Activated effector memory CD4-positive, alpha-beta T cell treated with anti-CD3 and anti-CD28 coated beads, Interleukin-2, amount 50 U/mL, for 16 hours (primary cell): ENCODE data around the gene COLEC11.

ENCODE experiments used
- DNase-seq: peaks from one replicate; pipeline ENCODE4 v3.0.0-alpha.2; 2020

Gene COLEC11

GRCh38 chr2:3626118-3626811 is 31.4 kb downstream of the COLEC11 start:
- DNase-seq, result peak; percentile 2

DNA sequence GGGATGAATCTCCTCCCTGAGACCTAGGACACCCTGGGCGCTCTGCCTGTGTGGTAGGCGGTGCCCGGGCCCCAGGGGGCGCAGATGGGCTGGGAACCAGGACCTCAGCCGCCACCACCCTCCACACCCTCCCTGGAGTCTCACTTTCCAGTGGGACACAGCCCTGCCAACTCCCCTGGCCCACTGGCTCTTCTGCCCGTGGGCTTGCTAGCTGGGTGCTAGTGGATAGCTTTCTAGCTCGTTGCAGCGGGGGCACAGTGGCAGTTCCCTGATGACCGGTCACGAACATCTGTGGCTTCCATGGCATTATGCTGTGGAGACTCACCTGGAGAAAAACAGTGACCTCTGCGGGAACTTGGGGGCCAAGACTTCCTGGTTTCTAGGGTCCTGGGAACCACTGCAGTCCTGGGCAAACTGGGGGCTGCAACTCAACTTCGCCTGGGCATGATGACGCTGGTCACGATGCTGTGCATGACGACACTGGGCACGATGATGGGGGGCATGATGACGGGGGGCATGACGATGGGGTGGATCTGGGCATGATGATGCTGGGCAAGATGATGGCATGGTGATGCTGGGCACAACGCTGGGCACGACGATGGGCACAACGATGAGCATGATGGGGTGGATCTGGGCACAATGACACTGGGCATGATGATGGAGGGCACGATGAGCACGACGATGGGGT is 32.0 kb downstream of the COLEC11 start:
- DNase-seq, result peak; percentile 45

- peak; percentile 30 for DNase-seq
Observed at GRCh38 chr2:3627500-3628100, 32.7 kb downstream of the COLEC11 start.

DNA sequence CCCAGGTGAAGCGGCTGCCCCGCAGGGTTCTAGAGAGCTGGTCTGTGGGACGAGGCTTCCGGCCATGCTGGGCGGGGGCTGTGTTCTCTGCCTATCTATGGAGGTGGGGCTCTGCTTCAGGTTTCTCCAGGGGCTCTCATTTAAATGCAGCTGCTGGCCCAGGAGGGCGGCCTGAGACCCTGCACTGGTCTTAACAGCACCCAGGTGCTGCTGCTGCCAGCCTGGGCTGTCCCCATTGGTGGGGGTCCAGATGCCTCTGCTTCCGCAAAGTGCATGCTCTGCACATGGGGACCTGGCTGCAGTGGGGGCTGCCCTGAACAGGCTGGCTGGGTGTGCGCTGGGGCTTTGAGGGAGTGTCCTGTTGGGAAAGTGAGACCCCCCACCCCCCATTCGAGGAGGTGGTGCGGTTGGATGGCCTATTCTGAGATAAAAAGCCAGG is 33.3 kb downstream of the COLEC11 start:
- DNase-seq, result peak; percentile 47

DNA sequence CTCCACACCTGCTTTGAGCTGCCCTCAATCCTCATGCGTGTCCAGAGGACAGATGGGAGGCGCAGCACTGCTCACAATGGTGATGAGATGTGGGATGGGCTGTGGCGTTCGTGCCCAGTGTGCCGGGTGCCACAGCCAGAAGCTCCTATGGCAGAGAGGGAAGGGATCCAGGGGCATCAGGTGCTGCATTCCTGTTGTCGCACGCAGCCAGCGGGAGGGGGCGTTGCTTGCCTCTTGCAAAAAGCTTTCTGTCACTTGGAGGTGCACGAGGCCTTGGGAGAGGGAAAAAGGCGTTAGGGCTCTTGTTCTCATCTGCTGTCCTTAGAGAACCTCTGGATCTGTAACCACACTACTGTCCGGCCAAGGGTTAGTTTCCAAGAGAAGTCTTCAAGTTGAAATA is 33.9 kb downstream of the COLEC11 start:
- peak; percentile 60 for DNase-seq

DNA sequence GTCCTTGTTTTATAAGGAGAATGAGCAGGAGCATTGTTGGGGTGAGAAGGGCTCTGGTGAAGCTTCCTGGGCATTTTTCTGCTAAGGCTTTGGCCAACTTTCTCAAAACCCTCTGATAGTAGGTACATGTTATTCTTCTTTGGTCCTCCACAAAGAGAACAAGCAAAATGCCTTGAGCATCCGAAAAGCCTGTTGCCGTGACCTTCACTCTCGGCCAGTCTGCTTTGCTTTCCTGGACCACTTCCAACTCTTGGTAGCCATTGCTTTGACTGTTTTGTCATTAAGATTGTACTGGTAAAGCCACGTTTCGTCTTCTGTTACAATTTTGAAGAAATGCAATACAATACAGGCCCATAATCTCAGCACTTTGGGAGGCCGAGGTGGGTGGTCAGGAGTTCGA is 35.7 kb downstream of the COLEC11 start:
- no peak for DNase-seq

DNA sequence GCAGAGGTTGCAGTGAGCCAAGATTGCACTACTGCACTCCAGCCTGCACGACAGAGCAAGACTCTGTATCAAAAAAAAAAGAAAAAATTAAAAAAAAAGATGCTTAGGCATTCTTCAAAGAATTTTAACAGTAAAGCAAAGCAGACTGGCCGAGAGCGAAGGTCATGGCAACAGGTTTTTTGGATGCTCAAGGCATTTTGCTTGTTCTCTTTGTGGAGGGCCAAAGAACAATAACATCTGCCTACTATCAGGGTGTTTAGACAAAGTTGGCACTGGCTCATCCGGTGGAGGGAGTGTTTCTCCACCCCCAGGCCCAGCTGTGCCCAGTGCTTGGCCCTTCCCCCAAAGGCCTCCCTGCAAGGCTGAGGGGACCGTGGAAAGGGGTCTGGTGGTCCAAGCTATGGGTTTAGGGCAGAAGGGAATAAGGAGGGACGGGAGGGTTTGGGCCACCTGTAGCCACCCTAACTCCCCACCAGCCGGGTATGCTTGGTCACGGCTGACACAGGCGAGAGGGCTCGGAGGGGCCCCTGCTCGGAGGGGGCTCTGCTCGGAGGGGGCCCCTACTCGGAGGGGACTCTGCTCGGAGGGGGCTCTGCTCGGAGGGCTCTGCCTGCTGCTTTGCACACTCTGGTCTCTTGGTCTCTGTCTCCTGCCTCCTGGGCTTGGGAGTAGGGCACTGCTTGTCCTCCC is 36.4 kb downstream of the COLEC11 start:
- DNase-seq, result peak; percentile 57

GRCh38 chr2:3631851-3632659 is 37.1 kb downstream of the COLEC11 start:
- peak; percentile 42 for DNase-seq

- peak; percentile 47 for DNase-seq
Observed at GRCh38 chr2:3633089-3633981, 38.4 kb downstream of the COLEC11 start.

DNA sequence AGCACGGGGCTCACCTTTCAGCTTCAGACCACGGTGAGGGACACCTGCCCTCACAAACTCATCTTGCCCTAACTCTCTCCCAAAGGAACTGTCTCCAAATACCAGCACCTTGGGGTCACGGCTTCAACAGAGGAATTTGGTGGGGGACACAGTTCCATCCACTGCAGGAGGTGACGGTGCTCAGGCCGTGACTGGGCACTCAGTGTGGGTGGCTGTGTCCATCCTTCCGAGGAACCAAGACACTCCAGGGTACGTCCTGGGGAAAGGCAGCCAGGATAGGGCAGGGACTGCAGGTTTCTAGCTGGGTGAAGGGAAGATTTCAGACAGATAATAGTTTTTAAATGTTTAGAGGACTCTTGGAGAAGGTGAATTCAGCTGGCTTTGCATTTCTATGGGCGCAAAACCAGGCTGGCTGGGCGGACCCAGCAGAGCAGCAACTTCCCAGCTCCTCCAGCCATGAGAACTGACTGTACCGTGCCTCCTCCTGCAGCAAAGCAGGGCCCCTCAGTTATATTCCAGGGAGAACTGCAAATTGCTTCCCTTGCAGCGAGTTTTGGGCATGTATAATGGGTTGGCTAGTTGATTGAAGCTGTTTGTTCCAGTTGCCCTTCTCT is 39.2 kb downstream of the COLEC11 start:
- DNase-seq, result peak; percentile 14

DNA sequence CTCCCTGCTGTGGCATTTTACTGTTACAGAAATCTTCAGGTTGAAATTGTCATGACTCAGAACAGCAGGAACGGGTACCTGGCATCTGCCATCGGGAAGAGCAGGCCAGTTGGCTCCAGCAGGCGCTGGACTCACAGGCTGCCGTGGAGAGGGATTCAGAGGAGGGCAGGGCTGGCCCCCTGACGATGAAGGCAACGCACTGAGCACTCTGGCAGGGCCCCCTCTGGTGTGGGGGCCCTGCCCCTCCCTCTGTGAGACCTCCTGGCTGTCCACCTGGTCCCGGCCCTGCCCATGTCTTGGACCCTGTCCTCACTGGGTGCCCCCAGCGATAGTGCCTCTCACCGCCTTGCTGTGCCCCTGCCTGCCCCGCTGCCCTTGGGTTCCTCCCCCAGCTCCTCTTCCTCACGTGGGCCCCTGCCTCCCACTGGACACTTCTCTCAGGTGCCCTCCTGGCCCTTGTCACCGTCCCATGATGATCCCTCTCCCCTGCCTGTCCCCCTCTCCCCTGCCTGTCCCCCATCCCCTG is 39.7 kb downstream of the COLEC11 start:
- DNase-seq, result peak; percentile 43

- peak; percentile 42 for DNase-seq
Observed at GRCh38 chr2:3635171-3635974, 40.5 kb downstream of the COLEC11 start.

GRCh38 chr2:3635975-3636327 is 41.0 kb downstream of the COLEC11 start:
- peak; percentile 27 for DNase-seq

DNA sequence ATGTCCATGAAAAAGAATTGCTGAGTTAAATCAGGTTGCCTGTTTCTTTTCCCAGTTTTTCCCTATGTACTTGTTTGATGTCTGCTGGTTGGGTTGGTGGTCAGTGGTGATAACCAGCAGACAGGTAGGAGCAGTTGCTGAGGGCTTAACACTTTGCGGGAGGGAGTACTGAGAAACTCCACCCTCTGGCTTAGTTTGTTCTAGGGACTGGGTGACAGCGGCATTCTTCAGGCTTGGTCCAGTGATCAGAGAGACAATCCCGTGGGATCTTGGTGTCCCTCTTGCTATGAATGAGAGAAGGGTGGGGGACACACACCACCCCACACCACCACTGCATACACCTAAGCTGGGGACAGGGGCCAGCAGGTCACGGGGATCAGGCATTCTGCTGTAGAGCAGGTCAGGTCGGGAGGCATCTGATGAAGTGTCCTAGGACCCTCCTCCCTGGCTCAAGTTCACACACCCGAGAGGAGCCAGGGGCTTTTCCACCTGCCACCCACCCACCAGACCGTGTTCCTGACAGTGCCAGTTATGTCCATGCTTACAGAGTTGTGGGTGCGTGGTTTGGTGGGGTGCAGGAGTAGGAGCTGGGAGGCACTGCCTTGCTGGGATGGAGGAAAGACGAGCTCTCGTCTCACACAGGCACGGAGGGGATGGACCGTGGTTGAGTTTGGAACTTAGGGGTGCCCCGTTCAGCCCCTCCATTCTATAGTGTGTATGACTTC is 41.8 kb downstream of the COLEC11 start:
- peak; percentile 47 for DNase-seq

- DNase-seq, result peak; percentile 8
Observed at GRCh38 chr2:3637311-3637675, 42.4 kb downstream of the COLEC11 start.

- DNase-seq, result peak; percentile 53
Observed at GRCh38 chr2:3637692-3638455, 43.0 kb downstream of the COLEC11 start.

DNA sequence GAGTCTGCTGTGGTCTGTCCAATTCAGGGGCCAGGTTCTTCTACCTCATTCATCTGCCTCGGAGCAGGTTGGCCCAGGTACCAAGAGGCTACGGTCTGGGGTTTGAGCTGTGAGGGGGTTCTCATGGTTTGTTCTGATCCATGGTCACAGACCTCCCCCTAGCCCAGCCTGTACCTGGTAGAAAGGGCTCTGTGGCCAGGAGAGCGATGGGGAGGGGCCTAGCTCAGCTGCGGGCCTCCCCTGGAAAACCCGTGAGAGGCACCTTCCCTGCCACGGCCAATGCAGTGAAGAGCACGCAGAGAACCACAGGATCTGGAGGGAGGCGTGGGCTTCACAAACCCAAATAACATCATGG is 43.5 kb downstream of the COLEC11 start:
- no peak for DNase-seq

GRCh38 chr2:3639015-3639630 is 44.2 kb downstream of the COLEC11 start:
- peak; percentile 28 for DNase-seq
